GM20431 (cell line): Measurements from ENCODE around the gene MYH14.

ENCODE experiments used
- in situ Hi-C: fragments of 300-500 bp; cut with MseI, MboI; formaldehyde crosslinking; loops from one replicate; pipeline ENCODE4 v1.15.0; 2020; ENCODE audit warnings: low sequenced_read_pairs; ENCODE audit not compliant: unreplicated experiment

Gene MYH14

DNA sequence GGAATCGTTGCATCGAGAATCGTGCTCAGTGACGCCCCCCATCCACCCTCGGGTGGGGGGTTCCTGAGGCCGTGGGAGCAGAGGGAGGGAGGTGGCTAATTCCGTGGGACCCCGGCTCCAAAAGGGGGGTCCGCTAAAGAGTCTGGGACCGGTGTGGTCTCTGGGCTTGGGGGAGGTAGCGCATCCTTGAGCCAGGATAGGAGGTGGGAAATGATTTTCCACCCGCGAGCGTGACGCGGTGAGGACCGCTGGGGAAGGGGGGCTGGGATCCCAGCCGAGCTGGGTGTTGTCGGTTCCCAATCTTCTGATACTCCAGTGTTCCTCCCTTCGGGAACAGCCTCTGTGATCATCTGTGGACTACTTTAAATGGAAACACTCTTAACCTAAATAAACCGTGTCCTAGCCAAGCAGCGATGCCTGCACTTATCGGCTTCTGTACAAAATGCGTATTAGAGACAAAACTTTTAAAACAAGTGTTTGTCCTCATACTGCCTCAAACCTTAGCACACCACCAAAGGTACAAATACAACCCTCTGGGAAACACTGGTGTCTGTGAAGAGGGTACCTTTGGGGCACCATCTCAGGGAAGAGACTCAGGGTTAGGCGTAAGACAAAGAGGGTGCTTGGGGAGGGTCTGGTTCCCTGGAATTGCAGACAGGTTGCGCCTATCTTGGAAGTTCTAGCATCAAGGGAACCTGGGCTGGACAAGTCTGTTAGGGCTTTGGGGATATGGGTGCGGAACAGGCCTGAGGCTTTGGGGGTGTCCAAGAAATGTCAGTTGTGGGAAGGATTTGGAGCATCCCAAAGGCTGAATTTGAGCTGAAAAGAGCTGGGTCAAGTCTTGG, 109.8 kb downstream of the MYH14 start:
- in situ Hi-C loops: no loop called here

DNA sequence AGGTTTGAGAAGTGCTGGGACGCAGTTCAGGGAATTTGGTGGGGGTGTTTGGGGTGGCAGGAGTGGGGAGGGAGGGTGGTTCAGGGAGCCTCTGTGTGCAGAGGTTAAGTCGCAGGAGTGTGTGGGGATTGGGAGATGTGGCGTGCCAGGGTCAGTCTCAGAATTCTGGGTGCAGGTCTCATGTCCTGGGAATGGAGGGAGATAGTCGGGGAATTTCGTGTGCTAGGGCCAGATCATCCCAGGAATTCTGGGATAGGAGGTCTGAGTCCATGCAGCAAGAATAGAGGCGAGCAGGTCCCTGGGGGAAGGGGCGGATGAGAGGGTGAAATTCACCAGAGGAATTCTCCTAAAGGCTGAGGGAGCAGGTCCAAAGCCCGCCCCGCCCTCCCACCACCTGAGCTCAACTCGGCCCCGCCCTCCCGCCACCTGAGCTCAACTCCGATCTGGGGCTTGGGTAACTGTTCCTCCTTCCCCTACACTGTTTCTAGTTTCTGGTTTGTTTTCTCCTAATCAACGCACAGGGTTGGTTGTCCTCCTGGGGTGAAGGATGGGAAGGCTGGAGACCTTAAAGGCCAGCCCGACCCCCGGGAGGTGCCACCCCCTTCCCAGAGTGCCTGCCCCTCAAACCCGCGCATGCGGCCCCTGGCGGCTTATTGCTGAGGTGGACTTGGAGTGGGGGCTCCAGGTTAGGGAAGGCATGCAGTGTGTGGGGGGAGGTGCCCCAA, 110.6 kb downstream of the MYH14 start:
- in situ Hi-C loops: no loop called here

DNA sequence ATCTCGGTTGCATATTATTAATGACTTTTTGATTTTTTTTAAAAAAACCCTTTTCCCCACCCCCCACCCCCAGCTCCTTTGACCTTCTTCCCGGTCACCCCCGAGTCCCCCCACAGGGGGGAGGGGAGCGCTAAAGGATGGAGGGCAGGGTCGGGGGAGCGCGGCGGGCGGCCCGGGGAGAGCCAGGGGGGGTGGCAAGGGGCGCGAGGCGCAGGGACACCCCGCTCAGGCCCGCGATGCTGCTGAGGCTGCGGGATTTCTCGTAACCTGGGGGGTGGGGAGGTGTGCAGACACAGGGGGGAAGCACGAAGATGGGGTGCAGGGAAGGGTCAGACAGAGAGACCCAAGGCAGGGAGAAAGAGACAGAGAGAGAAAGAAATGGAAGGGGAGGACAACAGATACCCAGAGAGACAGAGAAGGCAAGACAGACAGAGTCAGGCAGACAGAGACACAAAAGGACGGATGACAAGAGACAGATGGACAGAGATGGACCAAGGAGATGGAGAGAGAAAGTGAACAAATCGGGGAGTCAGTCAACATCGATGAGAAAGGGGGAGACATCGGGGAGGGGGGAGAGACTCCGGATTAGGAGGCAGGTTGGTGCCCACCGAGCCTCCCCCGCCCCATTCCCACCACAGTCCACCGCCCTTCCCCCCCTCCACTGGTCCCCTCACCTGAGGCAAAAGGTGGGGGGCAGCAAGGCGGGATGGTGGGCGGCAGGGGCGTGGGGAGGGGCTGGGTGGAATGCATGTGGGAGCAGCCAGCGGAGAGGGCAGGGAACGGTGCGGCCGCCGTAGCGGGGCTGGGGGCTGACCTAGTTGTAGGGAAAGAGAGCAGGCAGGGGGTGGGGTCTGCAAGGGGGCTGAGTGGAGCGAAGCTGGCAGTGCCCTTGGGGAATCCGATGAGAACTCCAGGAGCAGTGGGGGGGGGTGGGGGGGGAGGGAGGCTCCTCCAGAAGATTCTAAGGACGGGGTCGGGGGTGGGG, 111.6 kb downstream of the MYH14 start:
- in situ Hi-C loops: no loop called here

DNA sequence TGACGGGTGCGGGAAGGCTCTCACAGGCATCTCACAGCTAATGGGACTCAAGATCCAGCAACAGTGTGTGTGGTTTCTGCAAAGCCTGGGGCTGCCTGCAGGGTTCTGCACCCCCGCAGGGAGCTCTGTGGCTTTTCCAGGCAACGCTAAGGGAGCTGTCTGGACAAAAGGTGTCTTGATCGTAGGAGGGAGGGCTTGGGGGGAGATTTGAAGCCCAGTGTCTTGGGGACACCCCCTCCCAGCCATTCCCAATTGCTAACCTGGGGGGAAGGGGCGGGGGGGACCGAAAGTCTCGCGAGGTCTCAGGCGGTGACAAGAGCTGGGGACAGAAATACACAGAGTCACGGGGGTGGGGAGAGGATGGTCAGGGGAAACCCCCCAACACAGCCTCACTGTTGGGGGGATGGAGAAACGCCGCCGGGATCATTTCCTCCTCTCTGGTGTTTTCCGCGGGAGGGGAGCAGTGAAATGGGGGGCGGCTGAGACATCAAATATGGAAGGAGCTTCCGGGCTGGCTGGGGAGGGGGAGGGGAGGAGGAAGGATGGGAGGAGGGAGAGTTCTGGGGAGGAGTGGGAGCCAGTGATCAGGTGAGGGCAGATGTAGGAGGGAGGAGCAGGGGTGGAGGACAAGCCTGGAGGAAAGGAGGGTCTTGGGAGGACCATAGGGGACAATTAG, 112.5 kb downstream of the MYH14 start:
- in situ Hi-C loops: no loop called here

DNA sequence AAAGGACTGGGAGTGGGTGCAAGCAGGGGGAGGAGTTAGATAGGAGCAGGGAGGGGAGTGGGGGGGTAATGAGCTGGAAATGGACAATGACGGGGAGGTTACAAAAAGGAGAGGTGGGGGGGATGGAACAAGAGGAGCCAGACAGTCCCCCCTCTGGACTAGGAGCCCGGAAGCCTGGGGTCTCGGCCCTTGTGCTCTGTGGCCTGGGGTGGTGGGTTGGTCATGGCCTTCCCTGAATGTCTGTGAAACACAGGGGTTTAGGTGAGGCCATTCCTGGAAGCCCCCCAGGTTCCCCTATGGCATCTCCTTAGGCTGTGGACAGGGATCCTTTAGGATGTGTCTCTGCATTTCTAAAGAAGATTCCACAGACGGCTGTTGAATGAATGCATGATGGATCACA, 113.7 kb downstream of the MYH14 start:
- in situ Hi-C loops: no loop called here

DNA sequence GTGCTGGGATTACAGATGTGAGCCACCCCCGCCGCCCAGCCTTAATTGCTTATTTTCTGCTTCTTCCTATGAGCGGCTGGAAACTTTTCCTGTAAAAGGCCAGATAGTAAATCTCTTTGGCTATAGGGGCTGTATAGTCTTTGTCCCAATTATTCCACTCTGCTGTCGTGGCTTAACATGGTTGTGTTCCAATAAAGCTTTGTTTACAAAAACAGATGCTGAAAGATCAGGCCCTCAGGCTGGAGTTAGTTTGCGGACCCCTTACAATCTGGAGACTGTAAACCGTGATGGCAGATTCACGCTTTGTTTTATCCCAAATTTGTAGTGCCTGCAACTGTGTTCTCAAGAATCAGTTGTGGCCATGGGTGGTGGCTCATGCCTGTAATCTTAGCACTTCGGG, 115.0 kb downstream of the MYH14 start:
- in situ Hi-C loops: no loop called here

DNA sequence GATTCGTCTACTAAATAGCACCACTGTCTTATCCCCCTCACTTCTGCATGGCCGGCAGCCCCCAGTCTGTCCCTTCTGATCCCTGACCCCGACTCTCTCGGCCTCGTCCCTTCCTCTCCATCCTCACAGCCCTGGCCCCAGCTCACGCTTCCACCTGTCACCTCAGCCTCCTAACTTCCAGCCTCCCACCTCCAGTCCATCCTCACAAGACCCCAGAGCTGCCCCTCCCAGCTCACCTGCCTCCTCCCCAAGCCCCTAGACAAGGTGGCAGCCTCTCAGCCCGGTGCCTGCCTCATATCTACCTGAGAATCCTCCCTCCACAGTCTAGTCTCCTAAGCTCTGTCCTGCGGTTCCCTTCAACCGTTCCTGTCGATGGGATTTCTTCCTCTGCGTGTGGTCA, 115.7 kb downstream of the MYH14 start:
- in situ Hi-C loops: no loop called here

DNA sequence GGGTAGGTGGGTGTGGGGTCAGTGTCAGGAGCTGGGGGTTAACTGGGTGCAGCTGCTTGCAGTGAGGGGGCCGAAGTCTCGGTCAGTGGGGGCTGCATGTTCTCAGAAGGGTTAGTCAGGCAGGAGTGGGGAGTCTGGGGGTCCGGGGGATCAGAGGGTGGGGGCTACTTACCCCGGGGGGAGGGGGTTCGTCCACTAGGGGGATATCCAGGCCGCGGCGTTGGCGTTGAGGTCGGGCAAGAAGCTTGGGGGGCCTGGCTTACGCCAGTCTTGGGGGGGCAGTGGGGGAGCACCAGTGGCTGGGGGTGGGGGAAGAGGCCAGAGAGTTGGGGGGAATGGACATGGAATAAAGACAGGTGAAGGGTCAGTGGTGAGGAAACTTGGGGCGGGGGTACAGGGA, 116.6 kb downstream of the MYH14 start:
- in situ Hi-C loops: no loop called here

DNA sequence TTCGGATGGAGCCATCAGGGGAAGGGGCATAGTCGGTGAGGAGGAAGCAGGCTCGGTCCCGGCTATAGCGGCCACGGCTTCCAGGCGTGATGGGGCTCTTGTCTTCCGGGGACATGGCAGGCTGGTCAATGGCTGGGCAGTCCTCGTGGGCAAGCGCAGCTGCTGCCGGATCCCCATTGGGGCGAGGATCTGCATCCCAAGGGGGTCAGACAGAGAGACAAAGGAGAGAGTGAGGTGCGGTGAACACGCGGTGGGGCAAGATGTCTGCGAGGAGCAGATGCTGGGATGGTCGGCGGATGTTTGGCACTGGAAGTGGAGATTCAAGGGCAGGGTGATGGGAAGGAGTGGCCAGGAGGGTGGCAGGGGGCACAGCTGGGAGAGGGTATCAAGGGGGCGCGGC, 117.2 kb downstream of the MYH14 start:
- in situ Hi-C loops: no loop called here

DNA sequence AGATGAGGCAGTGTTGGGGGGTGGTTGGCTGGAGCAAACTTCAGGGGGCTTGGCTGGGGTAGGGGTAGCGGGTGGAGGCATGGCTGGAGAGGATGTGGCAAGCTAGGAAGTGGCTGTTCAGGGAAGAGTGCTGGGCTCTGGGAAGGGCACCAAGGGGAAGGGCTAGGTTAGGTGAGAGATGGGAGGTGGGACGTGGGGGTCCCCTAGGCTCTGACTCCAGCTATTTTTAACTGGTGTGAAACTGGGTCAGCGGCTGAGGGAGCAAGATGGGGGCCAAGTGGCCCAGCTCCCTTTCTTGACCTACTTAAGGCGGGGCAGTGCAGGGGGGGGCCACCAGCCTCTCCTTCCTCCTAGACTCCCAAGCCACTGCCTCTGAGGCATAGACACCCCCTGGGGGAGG, 118.4 kb downstream of the MYH14 start:
- in situ Hi-C loops: no loop called here

DNA sequence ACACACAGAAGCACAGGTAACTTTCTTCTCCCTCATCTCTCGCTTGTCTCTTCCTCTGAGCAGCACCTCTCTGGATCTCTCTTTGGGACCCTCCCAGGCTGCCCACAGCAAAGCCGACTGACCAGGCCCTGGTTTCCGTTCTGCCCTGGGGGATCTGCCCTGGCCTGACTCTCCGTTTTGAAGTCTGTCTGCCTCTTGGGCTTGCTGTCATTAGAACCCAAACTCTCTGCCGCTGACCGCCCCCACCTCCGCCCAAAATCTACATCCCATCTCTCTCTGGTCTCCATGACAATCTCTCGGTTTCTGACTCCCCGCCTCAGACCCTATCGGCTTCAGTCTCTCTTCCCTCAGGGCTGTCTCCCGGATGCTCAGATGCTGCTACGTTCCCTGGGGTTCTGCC, 118.8 kb downstream of the MYH14 start:
- in situ Hi-C loops: no loop called here

DNA sequence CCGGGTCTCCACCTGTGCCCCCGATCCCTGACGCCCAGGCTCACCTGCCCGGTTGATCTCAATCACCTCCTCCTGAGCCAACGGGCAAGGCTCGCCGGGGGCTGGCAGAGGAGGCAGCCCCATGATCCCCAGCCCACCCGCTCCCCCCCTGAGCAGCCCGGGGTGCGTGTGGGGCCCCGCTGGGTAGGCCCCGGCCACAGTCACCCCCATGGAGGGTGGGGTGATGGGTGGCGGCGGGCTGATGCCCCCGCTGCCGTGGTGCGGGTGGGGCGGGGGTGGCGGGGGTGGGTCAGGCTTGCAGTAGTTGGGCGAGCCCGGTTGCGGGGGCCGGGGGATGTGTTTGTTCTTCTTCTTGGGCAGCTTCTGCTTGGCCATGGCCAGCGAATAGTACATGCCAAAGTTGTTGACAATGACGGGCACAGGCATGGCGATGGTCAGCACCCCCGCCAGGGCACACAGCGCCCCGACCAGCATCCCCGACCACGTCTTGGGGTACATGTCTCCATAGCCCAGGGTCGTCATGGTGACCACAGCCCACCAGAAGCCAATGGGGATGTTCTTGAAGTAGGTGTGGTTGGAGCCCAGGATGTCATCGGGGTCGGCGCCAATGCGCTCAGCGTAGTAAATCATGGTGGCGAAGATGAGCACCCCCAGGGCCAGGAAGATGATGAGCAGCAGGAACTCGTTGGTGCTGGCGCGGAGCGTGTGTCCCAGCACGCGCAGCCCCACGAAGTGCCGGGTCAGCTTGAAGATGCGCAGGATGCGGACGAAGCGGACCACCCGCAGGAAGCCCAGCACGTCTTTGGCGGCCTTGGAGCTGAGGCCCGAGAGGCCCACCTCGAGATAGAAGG, 119.7 kb downstream of the MYH14 start:
- in situ Hi-C loops: no loop called here

DNA sequence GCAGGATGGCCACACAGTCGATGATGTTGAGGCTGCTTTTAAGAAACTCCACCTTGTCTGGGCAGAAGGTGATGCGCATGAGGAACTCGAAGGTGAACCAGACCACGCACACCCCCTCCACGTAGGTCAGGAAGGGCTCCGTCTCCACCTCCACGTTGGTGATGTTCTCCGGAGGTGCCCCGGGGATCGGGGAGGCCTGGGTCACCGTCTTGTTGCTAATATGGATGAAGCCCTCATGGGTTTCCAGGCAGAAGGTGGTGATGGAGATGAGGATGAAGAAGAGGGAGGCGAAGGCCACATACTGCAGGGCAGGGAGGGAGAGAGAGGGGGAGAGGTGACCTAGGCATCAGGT, 120.3 kb downstream of the MYH14 start:
- in situ Hi-C loops: no loop called here

DNA sequence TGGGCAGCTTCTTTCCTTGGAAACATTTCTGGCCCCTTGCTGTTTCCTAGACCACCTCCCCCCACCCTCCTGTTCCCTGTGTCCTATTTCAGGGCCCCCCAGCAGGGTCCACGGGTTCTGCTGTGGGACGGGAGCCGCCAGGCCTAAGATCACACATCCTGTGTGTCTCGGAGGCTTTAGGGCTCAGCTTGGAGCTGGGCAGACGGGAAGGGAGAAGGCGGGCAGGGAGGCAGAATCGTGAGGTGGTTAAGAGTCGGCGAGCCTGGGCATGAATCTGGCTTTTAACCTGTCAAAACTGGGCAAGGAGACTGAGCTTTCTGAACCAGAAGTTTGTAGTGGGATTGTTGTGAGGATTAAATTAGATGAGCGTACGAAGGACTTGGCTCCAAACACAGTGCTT, 120.9 kb downstream of the MYH14 start:
- in situ Hi-C loops: no loop called here

DNA sequence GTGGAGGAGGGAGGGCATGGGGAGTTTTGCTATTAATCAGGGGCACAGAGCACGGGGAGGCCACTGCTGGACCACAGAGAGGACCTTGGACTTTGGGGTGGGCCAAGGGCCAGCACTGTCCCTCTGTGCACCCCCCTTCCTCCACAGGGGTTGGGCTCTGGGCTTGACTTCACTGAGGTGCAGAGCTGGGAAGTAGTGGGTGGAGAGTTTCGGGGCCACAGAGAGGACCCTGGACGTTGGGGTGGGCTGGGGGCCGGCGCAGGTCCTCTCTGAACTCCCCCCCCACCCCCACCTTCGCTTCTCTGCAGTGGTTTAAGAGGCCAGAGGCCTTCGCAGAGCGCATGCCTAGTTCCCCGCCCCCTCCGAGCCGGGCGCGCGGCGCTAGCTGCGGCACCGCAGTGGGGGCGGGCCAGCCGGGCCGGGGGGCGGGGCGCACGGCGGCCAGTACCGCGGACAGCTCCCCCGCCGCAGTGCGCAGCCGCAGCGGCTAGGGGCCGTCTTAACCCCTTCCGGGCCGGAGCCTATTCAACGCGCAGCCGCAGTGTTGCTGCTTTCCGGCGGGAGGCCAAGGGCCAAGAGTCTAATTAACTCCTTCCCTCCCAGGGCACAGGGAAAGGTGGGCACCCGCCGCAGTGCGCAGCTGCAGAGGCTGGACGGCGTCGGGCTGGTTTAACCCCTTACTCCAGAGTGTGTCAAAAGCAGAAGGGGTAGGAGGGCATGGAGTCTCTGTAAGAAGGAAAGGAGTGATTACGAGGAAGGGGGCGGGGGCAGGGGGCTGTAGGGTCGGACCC, 122.1 kb downstream of the MYH14 start:
- in situ Hi-C loops: no loop called here

DNA sequence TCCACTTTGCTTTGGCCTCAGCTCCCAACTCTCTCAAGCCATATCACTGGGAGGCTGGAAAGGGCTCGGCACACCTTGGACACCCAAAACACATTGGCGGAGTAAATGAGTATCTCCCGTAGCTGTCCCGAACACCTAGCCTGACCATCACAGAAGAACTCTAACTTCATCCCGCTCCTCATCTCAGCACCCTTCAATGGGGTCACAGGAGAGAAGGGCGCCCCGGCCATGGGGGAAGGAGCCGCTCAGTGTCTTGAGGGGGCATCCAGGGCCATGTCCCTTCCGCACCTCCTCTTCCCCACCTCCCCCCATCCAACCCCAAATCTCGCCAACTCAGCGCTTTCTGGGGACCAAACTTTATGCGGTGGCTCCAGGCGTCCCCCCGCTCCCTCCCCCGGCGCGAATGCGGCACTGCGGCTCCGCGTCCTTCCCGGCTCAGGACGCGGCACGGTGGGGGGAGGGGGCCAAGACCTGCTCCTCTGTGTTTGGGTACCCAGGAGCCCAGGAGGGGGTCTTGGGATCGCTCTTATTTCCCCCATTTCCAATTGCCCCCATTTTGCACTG, 122.8 kb downstream of the MYH14 start:
- in situ Hi-C loops: no loop called here

DNA sequence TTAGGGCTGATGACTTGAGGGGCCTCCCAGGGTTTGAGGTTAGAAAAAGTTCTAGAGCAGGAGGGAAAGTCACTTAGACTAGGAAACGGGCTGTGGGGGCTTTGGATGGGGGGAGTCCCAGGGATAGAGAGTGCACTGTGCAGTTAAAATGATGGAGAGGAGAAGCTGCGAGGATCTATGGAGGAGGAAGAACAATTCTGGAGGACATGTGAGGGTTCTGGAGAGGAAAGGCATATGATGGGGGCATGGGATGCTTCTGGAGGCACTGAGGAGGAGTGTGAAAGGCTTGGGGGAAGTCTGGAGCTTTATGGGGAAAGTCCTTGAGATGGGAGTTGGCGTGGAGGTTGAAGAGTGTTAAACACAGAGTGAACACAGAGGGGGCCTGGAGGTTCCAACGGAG, 123.6 kb downstream of the MYH14 start:
- in situ Hi-C loops: no loop called here
